Measurements from ENCODE around the gene TNXB. TPM values are rescaled to one million over a fixed set of nuclear protein-coding genes. Genes with fewer than 3 reads are reported as not detected.

Gene TNXB
- total RNA-seq, 1 experiment from 2014 or later, result 2.7 TPM

DNA sequence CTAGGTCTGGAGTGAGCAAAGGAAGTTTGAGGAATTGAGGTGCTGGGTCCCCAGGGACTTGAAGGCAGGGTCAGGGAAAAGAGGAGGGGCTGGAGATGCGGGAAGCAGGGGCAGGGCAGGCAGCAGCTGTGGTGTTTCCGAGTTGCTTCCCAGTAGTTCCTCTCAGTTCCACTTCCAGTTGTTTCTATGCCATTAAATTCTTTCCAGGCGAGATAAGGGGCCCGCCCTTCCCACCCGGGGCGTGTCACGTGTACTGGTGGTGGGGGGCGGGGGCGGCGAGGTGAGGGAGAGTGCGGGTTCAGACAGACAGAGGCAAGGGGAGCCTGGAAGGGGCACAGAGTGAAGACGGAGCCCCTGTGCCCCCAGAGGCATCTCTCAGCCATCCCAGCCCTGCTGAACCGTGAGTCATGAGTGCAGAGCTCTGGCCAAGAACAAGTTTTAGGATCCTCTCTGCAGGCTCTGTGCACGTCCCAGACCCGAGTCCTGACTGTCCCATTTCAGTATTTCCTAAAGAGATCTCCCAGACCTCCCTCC is 977 bp downstream of the TNXB start:
- no peaks in the 10 kb centered on the region for H3K27me3 Mint-ChIP-seq (ENCODE audit: insufficient read depth, unreplicated experiment)
- DNase-seq, result no peak
- CTCF ChIA-PET, result interaction anchor here (0.8 kb wide), 1 partner anchor 9 kb away, joined by 4 read pairs; no protein-coding TSS in a partner anchor
- peaks cover 15% of the 10 kb centered on the region for H3K4me1 ChIP-seq
- H3K9me3 ChIP-seq, result no peaks in the 10 kb centered on the region
- POLR2A ChIA-PET, result no interaction called here
- TF ChIP-seq, protein P1, sequence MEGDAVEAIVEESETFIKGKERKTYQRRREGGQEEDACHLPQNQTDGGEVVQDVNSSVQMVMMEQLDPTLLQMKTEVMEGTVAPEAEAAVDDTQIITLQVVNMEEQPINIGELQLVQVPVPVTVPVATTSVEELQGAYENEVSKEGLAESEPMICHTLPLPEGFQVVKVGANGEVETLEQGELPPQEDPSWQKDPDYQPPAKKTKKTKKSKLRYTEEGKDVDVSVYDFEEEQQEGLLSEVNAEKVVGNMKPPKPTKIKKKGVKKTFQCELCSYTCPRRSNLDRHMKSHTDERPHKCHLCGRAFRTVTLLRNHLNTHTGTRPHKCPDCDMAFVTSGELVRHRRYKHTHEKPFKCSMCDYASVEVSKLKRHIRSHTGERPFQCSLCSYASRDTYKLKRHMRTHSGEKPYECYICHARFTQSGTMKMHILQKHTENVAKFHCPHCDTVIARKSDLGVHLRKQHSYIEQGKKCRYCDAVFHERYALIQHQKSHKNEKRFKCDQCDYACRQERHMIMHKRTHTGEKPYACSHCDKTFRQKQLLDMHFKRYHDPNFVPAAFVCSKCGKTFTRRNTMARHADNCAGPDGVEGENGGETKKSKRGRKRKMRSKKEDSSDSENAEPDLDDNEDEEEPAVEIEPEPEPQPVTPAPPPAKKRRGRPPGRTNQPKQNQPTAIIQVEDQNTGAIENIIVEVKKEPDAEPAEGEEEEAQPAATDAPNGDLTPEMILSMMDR (IDR thresholded peaks at IDR 0.05; ENCODE audit: insufficient read depth in 1 of 2, low read depth in 1 of 2, low read length in 1 of 2, severe bottlenecking in 1 of 2, unreplicated experiment in 1 of 2), result no peak
- H3K4me1 Mint-ChIP-seq (ENCODE audit: low read depth, unreplicated experiment), result peaks cover 22% of the 10 kb centered on the region
- H3K36me3 Mint-ChIP-seq (ENCODE audit: insufficient read depth, unreplicated experiment), result peaks cover 14% of the 10 kb centered on the region
- no peak overlapping the region for H3K4me3 ChIP-seq (ENCODE audit: low read depth, low read length)
- no peaks in the 10 kb centered on the region for H3K9me3 Mint-ChIP-seq (ENCODE audit: unreplicated experiment)
- H3K27ac Mint-ChIP-seq (ENCODE audit: unreplicated experiment), result no peak overlapping the region
- H3K36me3 ChIP-seq (ENCODE audit: control insufficient read depth, insufficient read depth, low read length), result no peaks in the 10 kb centered on the region
- no peaks in the 10 kb centered on the region for H3K27me3 ChIP-seq (replicated peaks; ENCODE audit: control insufficient read depth, insufficient read depth, low read length)
- no TSS peak for BruUV-seq (replicated peaks)
- peak overlapping the region; percentile 47 for H3K4me3 Mint-ChIP-seq (ENCODE audit: unreplicated experiment)
- intact Hi-C loops (cut with micrococcal nuclease; ENCODE audit: unreplicated experiment), result no loop called here

DNA sequence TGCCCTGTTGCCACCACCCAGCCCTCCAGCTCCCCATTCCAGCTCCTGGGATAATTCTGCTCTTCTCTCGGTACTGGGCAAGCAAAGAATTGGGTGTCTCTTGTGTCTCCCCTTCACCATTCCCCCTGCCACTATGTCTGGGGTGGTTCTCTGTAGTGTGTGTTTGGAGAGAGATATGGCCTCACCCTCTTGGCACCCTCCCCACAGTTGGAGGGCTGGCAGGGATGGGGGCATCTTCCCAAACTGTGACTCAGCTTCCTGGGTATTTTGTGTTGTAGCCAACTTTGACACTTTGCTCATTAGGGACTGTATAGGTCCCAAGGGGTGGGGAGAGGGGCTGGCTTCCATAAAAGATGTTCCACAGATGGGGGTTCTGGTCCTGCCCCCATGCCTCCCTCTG is 1.7 kb downstream of the TNXB start:
- TF ChIP-seq, protein P1 (IDR thresholded peaks at IDR 0.05; ENCODE audit: insufficient read depth in 1 of 2, low read depth in 1 of 2, low read length in 1 of 2, severe bottlenecking in 1 of 2, unreplicated experiment in 1 of 2), result no peak
- POLR2A ChIA-PET, result no interaction called here
- no TSS peak for BruUV-seq (replicated peaks)
- no peak for DNase-seq
- peaks cover 14% of the 10 kb centered on the region for H3K36me3 Mint-ChIP-seq (ENCODE audit: insufficient read depth, unreplicated experiment)
- peaks cover 22% of the 10 kb centered on the region for H3K4me1 Mint-ChIP-seq (ENCODE audit: low read depth, unreplicated experiment)
- H3K9me3 Mint-ChIP-seq (ENCODE audit: unreplicated experiment), result no peaks in the 10 kb centered on the region
- intact Hi-C loops (cut with micrococcal nuclease; ENCODE audit: unreplicated experiment), result no loop called here
- no peak overlapping the region for H3K4me3 Mint-ChIP-seq (ENCODE audit: unreplicated experiment)
- H3K4me1 ChIP-seq, result peaks cover 15% of the 10 kb centered on the region
- CTCF ChIA-PET, result no interaction called here
- no peaks in the 10 kb centered on the region for H3K9me3 ChIP-seq
- H3K36me3 ChIP-seq (ENCODE audit: control insufficient read depth, insufficient read depth, low read length), result no peaks in the 10 kb centered on the region
- no peaks in the 10 kb centered on the region for H3K27me3 ChIP-seq (replicated peaks; ENCODE audit: control insufficient read depth, insufficient read depth, low read length)
- H3K27ac Mint-ChIP-seq (ENCODE audit: unreplicated experiment), result no peak overlapping the region
- no peak overlapping the region for H3K4me3 ChIP-seq (ENCODE audit: low read depth, low read length)
- H3K27me3 Mint-ChIP-seq (ENCODE audit: insufficient read depth, unreplicated experiment), result no peaks in the 10 kb centered on the region

DNA sequence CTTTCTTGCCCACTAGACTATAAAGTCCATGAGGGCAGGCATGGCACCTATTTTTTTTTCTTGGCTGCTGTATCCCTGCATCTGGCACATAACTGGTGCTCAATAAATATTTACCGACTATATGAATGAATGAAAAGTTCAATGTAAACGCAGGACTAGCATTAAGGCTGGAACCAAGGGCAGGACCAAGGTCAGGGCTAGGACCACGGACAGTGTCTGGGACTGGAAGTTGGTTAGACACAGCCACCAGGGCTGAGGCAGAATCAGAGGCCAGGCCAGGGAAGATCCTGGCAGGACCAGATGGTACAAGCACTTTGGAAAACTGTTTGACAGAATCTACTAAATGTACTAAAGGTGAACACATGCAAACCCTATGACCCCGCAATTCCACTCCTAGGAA is 3.7 kb downstream of the TNXB start:
- Histone ChIP-seq H3K4me1 (peaks cover 15% of the 10 kb centered on the region), H3K36me3 (ENCODE audit: control insufficient read depth, insufficient read depth, low read length) (no peaks in the 10 kb centered on the region), H3K9me3 (no peaks in the 10 kb centered on the region), H3K27me3 (replicated peaks; ENCODE audit: control insufficient read depth, insufficient read depth, low read length) (no peaks in the 10 kb centered on the region), H3K4me3 (ENCODE audit: low read depth, low read length) (no peak overlapping the region)
- DNase-seq, result peak in 1 of 2 experiments; percentile 47
- Mint-ChIP-seq H3K4me1 (ENCODE audit: low read depth, unreplicated experiment) (peaks cover 22% of the 10 kb centered on the region), H3K27me3 (ENCODE audit: insufficient read depth, unreplicated experiment) (no peaks in the 10 kb centered on the region), H3K36me3 (ENCODE audit: insufficient read depth, unreplicated experiment) (peaks cover 14% of the 10 kb centered on the region), H3K27ac (ENCODE audit: unreplicated experiment) (no peak overlapping the region), H3K4me3 (ENCODE audit: unreplicated experiment) (no peak overlapping the region), H3K9me3 (ENCODE audit: unreplicated experiment) (no peaks in the 10 kb centered on the region)
- BruUV-seq (replicated peaks), result no TSS peak
- ChIA-PET CTCF (no interaction called here), POLR2A (no interaction called here)
- TF ChIP-seq, protein P1 (IDR thresholded peaks at IDR 0.05; ENCODE audit: insufficient read depth in 1 of 2, low read depth in 1 of 2, low read length in 1 of 2, severe bottlenecking in 1 of 2, unreplicated experiment in 1 of 2), result no peak
- intact Hi-C loops (cut with micrococcal nuclease; ENCODE audit: unreplicated experiment), result no loop called here

Measured in Caco-2 (cell line).